ENCODE data around the gene VOPP1. TPM values are rescaled to one million over a fixed set of nuclear protein-coding genes. Genes with fewer than 3 reads are reported as not detected.
A peak's percentile ranks its signal among the peaks of the same experiment; 100 is the strongest.
"Not testable (repeated sequence)": the region's sequence is repeated elsewhere in the genome, so short reads cannot be mapped to it uniquely, and the experiment has no call there.

VOPP1 gene, protein sequence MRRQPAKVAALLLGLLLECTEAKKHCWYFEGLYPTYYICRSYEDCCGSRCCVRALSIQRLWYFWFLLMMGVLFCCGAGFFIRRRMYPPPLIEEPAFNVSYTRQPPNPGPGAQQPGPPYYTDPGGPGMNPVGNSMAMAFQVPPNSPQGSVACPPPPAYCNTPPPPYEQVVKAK
- total RNA-seq = 53.7 and 56.0 TPM in 2 replicates

DNA sequence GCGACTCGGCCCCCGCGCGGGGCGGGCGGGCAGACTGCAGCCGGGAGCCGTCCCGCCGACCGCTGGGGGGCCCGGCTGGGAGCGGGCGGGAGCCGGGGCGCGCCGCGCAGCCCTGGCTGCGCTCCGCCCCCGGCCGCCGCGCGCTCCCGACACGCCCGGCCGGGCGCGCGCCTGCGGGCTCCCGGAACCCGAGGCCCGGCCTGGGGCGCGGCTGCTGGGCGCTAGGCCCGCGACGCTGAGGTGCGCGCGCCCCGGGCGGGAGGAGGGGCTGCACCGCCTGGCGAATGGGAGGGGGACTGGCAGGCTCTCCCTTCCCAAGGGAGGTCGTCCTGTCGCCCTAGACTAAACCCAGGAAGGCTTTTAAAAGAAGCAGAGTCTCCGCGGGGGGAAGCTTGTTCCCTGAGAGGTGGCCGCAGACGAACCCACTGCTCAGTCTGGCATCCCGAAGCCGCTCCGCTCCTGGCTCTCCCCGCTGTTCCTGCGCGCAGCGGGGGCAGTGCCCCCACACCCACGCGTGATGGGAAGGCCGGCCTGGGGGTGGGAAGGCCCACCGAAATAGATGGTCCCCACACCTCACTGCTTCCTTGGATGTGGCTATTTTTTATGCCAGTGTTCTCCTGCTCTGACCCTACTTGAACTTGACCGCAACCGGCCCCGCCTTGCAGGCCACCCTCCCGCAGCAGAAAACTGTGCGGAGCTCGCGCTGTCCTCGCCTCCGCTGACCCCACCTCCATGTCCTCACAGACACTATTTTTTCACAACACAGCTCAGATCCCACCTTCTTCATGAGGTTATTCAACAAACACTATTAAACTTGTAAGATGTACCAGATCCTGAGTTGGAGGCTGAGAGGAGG, at the start of gene VOPP1:
VOPP1 (minus strand) TSS at position 125 of the 856 bp plus-strand sequence. CDS start 178 bp downstream, outside the sequence.
- H3K27ac Mint-ChIP-seq = peak within 1 kb of the TSS; percentile 90
- no peaks in the 10 kb centered on the region for H3K27me3 Mint-ChIP-seq (ENCODE audit: low read depth)
- H3K36me3 Mint-ChIP-seq (ENCODE audit: low read depth) = peaks cover 14% of the 10 kb centered on the region
- H3K4me3 Mint-ChIP-seq (ENCODE audit: low read depth) = peak within 1 kb of the TSS; percentile 87
- intact Hi-C loops (cut with micrococcal nuclease) = loop anchor here (5.0 kb wide), 3 partner anchors 205 to 575 kb away; partner anchors contain the start of genes CCT6A, LANCL2 and PSPH
- peak; percentile 50 for DNase-seq (ENCODE audit: low spot score)
- H3K4me1 Mint-ChIP-seq (ENCODE audit: low read depth) = peaks cover 51% of the 10 kb centered on the region
- H3K9me3 Mint-ChIP-seq = no peaks in the 10 kb centered on the region

DNA sequence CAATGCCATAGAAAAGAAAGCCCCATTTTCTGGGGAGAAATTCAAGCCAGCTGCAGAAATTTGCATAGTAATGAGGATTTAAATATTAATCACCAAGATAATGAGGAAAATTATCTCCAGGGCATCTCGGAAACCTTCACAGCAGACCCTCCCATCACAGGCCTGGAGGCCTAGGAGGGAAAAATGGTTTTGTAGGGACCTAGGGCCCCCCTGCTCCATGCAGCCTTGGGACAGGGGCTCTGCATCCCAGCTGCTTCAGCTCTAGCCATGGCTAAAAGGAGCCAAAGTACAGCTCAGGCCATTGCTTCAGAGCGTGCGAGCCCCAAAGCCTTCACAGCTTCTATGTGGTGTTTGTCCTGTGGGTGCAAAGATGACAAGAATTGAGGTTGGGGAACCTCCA, 46.6 kb upstream of the VOPP1 start:
- intact Hi-C loops (cut with micrococcal nuclease) = no loop called here
- H3K4me1 Mint-ChIP-seq (ENCODE audit: low read depth) = no peaks in the 10 kb centered on the region
- no peaks in the 10 kb centered on the region for H3K36me3 Mint-ChIP-seq (ENCODE audit: low read depth)
- H3K9me3 Mint-ChIP-seq = peaks cover 6% of the 10 kb centered on the region
- no peak for DNase-seq (ENCODE audit: low spot score)
- H3K4me3 Mint-ChIP-seq (ENCODE audit: low read depth) = no peak overlapping the region
- H3K27ac Mint-ChIP-seq = no peak overlapping the region
- peaks cover 3% of the 10 kb centered on the region for H3K27me3 Mint-ChIP-seq (ENCODE audit: low read depth)

DNA sequence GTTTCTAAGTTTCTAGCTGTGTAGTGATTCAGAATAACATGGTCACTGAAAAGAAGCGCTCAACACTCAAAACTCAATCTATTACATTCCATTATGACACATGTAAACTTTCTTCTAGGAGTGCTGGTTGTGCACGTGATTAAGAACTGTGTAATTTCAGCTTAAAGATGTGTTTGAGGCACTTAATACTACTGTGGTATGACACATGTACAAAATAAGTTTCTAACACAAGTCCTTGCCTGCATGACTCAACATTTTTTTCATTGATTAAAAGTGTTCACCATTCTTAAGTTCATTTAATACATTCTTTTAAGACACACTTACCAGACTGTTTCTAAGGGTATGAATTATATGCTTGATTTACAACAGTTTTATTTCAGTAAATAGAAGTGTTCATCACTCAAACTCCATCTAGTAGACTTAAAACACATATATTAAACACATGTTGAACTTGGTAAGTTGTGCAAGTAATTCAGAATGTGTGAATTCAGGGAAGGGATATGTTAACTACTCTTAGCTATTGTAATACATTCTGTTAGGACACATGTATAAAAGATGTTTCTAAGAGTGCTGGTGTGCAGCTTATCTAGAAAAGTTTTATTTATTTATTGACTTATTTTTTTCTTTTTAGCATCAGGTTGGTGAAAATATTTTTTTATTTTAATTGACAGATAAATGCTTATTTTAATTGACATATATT, 42.2 kb upstream of the VOPP1 start:
- H3K4me3 Mint-ChIP-seq (ENCODE audit: low read depth); H3K4me1 Mint-ChIP-seq (ENCODE audit: low read depth); H3K27me3 Mint-ChIP-seq (ENCODE audit: low read depth); H3K36me3 Mint-ChIP-seq (ENCODE audit: low read depth); H3K9me3 Mint-ChIP-seq; intact Hi-C loops (cut with micrococcal nuclease); H3K27ac Mint-ChIP-seq; DNase-seq (ENCODE audit: low spot score): not testable (repeated sequence)

DNA sequence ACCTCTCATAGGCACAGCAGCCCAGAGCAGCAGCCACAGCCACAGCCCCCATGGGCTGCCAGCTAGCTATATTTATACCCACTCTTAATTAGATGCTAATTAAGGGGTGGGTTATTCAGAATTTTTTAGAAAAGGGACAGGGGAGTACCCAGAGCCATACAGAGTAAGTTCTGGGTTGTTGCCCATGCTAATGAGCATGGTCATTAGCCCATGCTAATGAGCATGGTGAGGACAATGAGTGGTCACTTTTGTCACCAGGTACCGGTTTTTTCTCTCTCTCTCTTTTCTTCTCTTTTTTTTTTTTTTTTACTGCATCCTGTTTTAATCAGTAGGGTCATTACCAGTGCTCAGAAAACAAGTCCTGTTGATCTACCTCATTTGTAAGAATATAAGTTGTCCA, 37.4 kb upstream of the VOPP1 start:
- DNase-seq (ENCODE audit: low spot score); H3K27ac Mint-ChIP-seq; H3K4me3 Mint-ChIP-seq (ENCODE audit: low read depth); intact Hi-C loops (cut with micrococcal nuclease); H3K36me3 Mint-ChIP-seq (ENCODE audit: low read depth); H3K9me3 Mint-ChIP-seq; H3K4me1 Mint-ChIP-seq (ENCODE audit: low read depth): not testable (repeated sequence)
- peaks cover 16% of the 10 kb centered on the region for H3K27me3 Mint-ChIP-seq (ENCODE audit: low read depth)

DNA sequence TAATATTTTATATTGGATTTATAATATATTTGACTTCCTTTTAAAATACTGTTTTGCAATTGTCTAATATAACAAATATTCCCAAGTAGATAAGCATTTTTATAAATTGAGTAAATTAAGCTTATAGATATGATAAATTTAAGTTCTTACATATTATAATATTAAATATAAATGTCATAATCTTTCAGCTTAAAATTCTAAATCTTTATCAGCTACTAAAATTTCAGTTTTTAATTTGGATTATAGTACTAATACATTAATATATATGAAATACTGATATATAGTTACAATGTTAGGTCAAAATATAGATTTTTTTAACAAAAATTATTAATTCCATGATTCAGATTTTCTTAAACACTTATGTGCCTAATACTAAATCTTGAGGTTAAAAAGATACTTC, 33.4 kb upstream of the VOPP1 start:
- H3K27ac Mint-ChIP-seq; H3K9me3 Mint-ChIP-seq; intact Hi-C loops (cut with micrococcal nuclease); H3K36me3 Mint-ChIP-seq (ENCODE audit: low read depth); H3K4me3 Mint-ChIP-seq (ENCODE audit: low read depth); DNase-seq (ENCODE audit: low spot score); H3K4me1 Mint-ChIP-seq (ENCODE audit: low read depth): not testable (repeated sequence)
- H3K27me3 Mint-ChIP-seq (ENCODE audit: low read depth) = peaks cover 18% of the 10 kb centered on the region

DNA sequence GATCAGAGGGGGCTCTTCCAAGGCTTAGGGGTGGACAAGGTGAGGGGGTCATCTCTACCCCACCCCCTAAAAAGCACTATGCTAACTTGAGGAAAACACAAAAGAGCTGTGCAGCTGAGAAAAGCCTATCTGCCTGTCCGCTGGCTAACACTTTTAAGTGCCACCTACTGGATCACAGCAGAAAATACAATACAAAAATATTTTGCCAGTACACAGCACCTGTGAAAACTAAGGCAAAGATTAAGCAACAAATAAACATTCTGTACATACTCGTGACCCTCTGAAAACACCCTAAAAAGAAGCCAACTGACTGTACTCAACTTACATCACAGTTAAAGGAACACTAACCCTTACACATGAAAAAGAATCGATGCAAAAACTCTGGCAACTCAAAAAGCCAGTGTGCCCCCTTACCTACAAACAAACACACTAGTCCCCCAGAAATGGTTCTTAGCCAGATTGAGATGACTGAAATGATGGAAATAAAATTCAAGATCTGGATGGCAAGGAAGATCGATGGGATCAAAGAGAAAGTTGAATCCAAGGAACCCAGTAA, 25.7 kb upstream of the VOPP1 start:
- DNase-seq (ENCODE audit: low spot score); H3K27ac Mint-ChIP-seq; H3K4me3 Mint-ChIP-seq (ENCODE audit: low read depth); H3K4me1 Mint-ChIP-seq (ENCODE audit: low read depth); H3K9me3 Mint-ChIP-seq; H3K36me3 Mint-ChIP-seq (ENCODE audit: low read depth): not testable (repeated sequence)
- H3K27me3 Mint-ChIP-seq (ENCODE audit: low read depth) = peaks cover 18% of the 10 kb centered on the region
- intact Hi-C loops (cut with micrococcal nuclease) = loop anchor here (2.0 kb wide), 1 partner anchor 165 kb away; no protein-coding TSS in a partner anchor

DNA sequence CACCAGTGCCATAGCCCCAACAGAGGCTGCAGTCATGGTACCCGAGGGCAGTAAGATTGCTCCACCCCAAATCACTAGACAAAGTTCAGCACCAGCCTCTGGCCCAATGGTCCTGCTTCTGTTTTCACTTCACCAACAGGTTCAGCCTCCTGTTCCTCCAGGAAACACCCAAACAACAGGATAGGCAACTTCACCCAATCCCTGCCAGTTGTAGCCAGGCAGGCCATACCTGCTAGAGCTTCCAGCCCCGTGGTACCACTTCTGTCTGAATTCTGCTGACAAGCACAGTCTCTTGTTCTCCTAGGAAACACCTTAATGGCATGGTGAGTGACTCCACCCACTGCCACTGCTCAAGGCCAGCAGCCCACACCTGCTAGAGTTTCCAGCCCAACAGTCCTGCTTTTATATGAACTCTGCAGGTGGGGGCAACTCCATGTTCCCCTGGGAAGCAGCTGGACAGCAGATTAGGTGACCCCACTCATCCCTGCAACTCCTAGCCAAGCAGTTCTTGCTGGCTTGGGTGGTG, 25.0 kb upstream of the VOPP1 start:
- H3K4me3 Mint-ChIP-seq (ENCODE audit: low read depth) = not testable (repeated sequence)

DNA sequence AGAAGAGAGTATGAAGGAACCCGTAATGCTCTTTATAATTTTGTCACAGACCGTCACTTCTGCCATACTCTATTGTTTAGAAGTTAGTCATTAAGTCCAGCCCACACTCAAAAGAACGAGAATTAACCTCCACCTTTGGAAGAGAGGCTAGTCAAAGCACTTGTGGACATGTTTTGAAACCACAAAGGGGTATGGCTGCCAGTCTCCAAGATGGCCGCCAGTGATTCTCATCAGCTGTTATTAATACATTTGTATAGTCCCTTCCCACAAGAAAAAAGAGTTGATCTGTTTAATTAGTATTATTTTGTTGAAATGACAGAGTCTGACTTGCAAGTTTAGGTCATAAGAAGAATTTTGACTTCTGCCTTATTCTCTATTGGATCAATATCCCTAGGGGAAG, 23.2 kb upstream of the VOPP1 start:
- no peaks in the 10 kb centered on the region for H3K36me3 Mint-ChIP-seq (ENCODE audit: low read depth)
- intact Hi-C loops (cut with micrococcal nuclease) = no loop called here
- peaks cover 14% of the 10 kb centered on the region for H3K27me3 Mint-ChIP-seq (ENCODE audit: low read depth)
- H3K27ac Mint-ChIP-seq = no peak overlapping the region
- no peak overlapping the region for H3K4me3 Mint-ChIP-seq (ENCODE audit: low read depth)
- no peaks in the 10 kb centered on the region for H3K9me3 Mint-ChIP-seq
- no peaks in the 10 kb centered on the region for H3K4me1 Mint-ChIP-seq (ENCODE audit: low read depth)
- no peak for DNase-seq (ENCODE audit: low spot score)

More for the DNA sequence above, 25.0 kb upstream of the VOPP1 start:
- H3K27ac Mint-ChIP-seq; H3K36me3 Mint-ChIP-seq (ENCODE audit: low read depth); intact Hi-C loops (cut with micrococcal nuclease); H3K9me3 Mint-ChIP-seq; H3K4me1 Mint-ChIP-seq (ENCODE audit: low read depth); DNase-seq (ENCODE audit: low spot score): not testable (repeated sequence)
- peaks cover 18% of the 10 kb centered on the region for H3K27me3 Mint-ChIP-seq (ENCODE audit: low read depth)

DNA sequence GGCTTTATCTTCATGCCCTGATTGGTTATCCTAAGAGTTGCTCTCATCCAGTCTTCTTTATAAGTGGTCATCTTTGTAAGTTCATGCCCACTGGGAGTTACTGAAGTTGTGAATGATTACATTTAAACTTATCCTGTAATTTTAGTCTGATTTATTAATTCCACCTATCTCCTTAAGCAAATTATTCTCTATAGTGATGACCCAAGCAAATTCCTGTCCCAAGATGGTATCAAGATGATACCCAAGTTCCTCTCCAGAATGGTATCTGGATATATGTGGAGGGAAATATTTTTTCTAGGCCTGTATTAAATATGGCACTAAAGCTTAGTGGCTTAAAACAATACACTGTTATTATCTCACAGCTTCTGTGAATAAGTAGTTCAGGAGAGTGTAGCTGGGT, 22.6 kb upstream of the VOPP1 start:
- no peaks in the 10 kb centered on the region for H3K9me3 Mint-ChIP-seq
- no peak overlapping the region for H3K4me3 Mint-ChIP-seq (ENCODE audit: low read depth)
- intact Hi-C loops (cut with micrococcal nuclease) = no loop called here
- no peaks in the 10 kb centered on the region for H3K36me3 Mint-ChIP-seq (ENCODE audit: low read depth)
- H3K4me1 Mint-ChIP-seq (ENCODE audit: low read depth) = no peaks in the 10 kb centered on the region
- H3K27me3 Mint-ChIP-seq (ENCODE audit: low read depth) = peaks cover 10% of the 10 kb centered on the region
- DNase-seq (ENCODE audit: low spot score) = no peak
- H3K27ac Mint-ChIP-seq = no peak overlapping the region

DNA sequence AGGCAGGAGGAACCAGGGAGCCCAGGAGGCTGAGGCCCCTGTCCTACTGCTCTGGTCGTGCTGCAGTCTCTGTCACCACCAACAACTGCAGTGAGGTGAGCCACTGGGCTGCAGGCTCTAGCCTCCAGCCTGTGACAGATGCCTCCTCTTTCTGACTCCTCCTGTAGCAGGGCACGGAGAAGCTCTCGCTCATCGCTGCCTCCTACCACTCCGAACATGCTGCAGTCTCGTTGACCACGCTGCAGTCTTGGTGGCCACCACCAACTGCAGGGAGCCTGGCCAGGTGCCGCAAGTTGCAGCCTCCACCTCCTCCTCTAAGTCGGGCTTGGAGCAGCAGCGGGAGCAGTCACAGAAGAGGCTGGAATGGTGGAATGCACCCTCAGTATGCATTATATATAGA, 22.1 kb upstream of the VOPP1 start:
- no peak for DNase-seq (ENCODE audit: low spot score)

DNA sequence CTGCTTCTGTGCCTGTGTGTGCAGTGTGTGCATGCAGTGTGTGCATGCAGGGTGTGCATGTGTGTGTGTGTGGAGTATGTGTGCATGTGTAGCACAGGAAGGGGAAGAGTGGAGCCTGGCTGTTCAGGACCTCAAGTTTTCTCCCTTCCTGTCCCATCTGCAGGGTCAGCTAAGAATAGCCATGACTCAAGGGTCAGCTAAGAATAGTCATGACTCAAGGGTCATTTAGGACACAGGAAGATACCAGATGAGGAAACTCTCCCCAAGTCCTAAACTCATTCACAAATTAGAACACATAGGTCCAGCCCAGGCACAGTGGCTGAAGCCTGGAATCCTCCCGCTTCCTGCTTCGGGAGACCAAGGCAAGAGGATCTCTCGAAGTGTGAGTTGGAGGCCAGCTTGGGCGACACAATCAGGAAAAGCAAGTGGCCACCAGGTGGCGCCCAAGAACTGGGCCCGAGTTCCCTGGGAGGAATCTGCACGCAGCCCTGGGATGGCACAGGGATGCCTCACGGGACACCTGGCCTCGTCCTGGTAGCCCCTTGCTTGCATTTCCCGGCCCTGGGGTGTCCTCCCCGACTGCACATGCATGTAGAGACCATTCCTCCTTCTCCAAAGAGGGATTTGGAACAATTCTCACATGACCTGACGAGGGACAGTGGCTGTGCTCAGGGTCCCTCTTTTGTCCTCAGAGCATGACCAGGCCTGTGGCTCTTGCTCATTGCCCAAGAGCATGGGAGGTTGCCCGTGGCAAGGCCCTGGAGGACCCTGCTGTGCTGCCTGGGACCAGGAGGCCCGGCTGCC, 21.4 kb upstream of the VOPP1 start:
- Mint-ChIP-seq H3K27me3 (ENCODE audit: low read depth) (peaks cover 5% of the 10 kb centered on the region), H3K9me3 (no peaks in the 10 kb centered on the region), H3K27ac (no peak overlapping the region), H3K4me1 (ENCODE audit: low read depth) (no peaks in the 10 kb centered on the region), H3K36me3 (ENCODE audit: low read depth) (no peaks in the 10 kb centered on the region), H3K4me3 (ENCODE audit: low read depth) (no peak overlapping the region)
- peak; percentile 42 for DNase-seq (ENCODE audit: low spot score)
- intact Hi-C loops (cut with micrococcal nuclease) = no loop called here

More for the DNA sequence above, 22.1 kb upstream of the VOPP1 start:
- no peaks in the 10 kb centered on the region for H3K9me3 Mint-ChIP-seq
- H3K27ac Mint-ChIP-seq = no peak overlapping the region
- no peak overlapping the region for H3K4me3 Mint-ChIP-seq (ENCODE audit: low read depth)
- peaks cover 7% of the 10 kb centered on the region for H3K27me3 Mint-ChIP-seq (ENCODE audit: low read depth)
- intact Hi-C loops (cut with micrococcal nuclease) = no loop called here
- no peaks in the 10 kb centered on the region for H3K4me1 Mint-ChIP-seq (ENCODE audit: low read depth)
- H3K36me3 Mint-ChIP-seq (ENCODE audit: low read depth) = no peaks in the 10 kb centered on the region

DNA sequence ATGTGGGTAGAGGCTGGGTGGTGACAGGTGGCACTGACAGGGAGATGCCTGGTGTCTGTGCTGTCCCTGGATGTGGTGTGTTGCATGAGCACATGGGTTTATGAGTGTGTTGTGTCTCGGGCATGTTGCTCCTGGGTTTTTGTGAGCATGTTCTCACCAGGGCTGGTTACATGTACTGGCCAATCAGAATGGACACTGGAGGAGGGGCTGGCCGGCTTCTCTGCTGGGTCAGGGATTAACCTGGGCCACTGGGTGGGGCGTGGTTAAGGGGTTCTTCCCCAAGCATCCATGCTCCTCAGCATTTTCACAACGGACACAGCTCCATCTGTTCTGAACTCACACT, 20.8 kb upstream of the VOPP1 start:
- H3K36me3 Mint-ChIP-seq (ENCODE audit: low read depth) = no peaks in the 10 kb centered on the region
- no peak for DNase-seq (ENCODE audit: low spot score)
- H3K27me3 Mint-ChIP-seq (ENCODE audit: low read depth) = peaks cover 5% of the 10 kb centered on the region
- H3K4me1 Mint-ChIP-seq (ENCODE audit: low read depth) = peaks cover 2% of the 10 kb centered on the region
- intact Hi-C loops (cut with micrococcal nuclease) = no loop called here
- H3K4me3 Mint-ChIP-seq (ENCODE audit: low read depth) = no peak overlapping the region
- H3K27ac Mint-ChIP-seq = no peak overlapping the region
- H3K9me3 Mint-ChIP-seq = no peaks in the 10 kb centered on the region

Data from activated T-helper 2 cell treated with anti-CD3 and anti-CD28 coated beads, Interferon-gamma antibody, Interleukin-2, Interleukin-4, amounts not matched to agents 10 μg/mL and 5 μg/mL and 100 μg/mL, durations not matched to agents 14 hours and 24 hours and 36 hours (primary cell).